Mucosa of descending colon (tissue), 3 donors: ENCODE measurements around the gene TSPAN18. TPM values are rescaled to one million over a fixed set of nuclear protein-coding genes. Genes with fewer than 3 reads are reported as not detected.

Source experiments
- ATAC-seq: fragments of 200-7000 bp; cut with Tn5 transposase; one replicate; pipeline ENCODE4 v1.9.1; 2020; ENCODE audit warnings: mild to moderate bottlenecking, moderate library complexity
- DNase-seq, 3 donors: peaks; one replicate each; pipeline ENCODE4 v3.0.0-alpha.2; 2020
- H3K36me3 ChIP-seq: fragments of 200-600 bp; one replicate; pipeline ENCODE4 v1.8.0; 2021; ENCODE audit warnings: low read depth, mild to moderate bottlenecking
- H3K4me1 ChIP-seq: fragments of 200-600 bp; one replicate; pipeline ENCODE4 v1.8.0; 2021; ENCODE audit warnings: low read depth, mild to moderate bottlenecking
- H3K4me3 ChIP-seq: fragments of 200-600 bp; one replicate; pipeline ENCODE4 v1.8.0; 2021; ENCODE audit warnings: mild to moderate bottlenecking
- H3K9me3 ChIP-seq: fragments of 200-600 bp; one replicate; pipeline ENCODE4 v1.8.0; 2021; ENCODE audit warnings: mild to moderate bottlenecking
- intact Hi-C, 2 donors: fragments of 100-400 bp; cut with DNase I in 1 of 2; cut with micrococcal nuclease in 1 of 2; formaldehyde crosslinking; loops; one replicate each; pipeline versions ENCODE4 v1.11.0 to v1.11.1; 2022; cut with DNase I, micrococcal nuclease
- total RNA-seq, 3 donors: library from RNA; stranded (reverse); fragmentation: NEBNext Ultra II Directional in 2 of 3; extraction: Animal tissue kit (Norgen Biotek cat#: 25700) in 2 of 3; gene quantifications; one replicate each; pipeline versions ENCODE4 v1.2.1 to v1.2.4, GENCODE V29; 2021 to 2023
- TF ChIP-seq, protein P1 (sequence below): fragments of 200-600 bp; IDR thresholded peaks from one replicate; pipeline ENCODE4 v1.8.0; 2022; ENCODE audit warnings: antibody characterized with exemption, mild to moderate bottlenecking
- donor health status: DM: no; HTN: no; CAD: no; lungs with moderate emphysema.
- donor health status: DM: no; HTN: no; CAD: no.
- donor health status: DM: no; HTN: yes; CAD: no.

The TSPAN18 gene
- total RNA-seq, 3 donors from 2014 or later, result 3.6 to 63.2 (median 8.5) TPM

DNA sequence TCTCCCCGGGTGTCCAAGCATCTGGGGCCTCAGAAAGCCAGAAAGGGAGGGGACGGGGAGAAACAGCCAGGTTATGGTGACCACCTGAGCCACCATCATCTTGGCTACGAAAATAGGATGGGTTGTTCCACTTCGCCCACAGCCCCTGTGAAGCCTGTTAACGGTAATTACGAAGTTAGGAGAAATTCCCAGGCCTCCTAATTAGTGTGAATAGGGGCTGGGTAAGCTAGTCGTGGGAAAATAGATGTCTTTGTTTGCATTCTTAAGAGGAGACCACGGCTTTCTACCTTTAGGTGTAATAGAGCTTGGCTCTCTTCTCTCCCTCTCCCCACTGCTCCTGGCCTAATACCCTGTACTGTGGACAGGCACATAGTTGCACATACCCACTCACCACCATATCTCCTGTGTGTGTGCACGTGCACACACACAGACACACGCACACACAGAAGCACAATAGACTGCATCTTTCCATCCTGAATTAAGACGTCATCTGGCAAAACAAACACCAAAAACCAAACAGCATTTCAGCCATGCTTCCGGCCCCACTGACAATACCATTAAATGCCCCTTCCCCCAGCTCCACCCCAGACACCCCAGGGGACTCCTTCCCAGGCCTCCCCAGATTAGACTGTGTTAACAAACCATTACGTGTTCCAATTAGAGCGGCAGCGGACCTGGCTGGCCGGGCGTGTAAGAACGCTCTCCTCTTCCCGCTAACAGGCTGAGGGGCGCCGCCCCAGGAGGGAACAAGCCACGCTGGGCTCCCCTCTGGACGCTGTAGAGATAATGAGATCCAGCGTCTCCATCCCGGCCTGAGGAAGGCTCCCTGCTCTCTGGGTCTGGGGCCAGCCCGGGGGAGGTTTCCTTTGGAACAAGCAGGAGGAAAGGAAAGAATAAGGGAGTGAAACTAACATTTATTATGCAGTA is 151.1 kb downstream of the TSPAN18 start:
- no peaks in the 10 kb centered on the region for H3K36me3 ChIP-seq
- DNase-seq (no peak), ATAC-seq (no peak)
- TF ChIP-seq, protein P1, sequence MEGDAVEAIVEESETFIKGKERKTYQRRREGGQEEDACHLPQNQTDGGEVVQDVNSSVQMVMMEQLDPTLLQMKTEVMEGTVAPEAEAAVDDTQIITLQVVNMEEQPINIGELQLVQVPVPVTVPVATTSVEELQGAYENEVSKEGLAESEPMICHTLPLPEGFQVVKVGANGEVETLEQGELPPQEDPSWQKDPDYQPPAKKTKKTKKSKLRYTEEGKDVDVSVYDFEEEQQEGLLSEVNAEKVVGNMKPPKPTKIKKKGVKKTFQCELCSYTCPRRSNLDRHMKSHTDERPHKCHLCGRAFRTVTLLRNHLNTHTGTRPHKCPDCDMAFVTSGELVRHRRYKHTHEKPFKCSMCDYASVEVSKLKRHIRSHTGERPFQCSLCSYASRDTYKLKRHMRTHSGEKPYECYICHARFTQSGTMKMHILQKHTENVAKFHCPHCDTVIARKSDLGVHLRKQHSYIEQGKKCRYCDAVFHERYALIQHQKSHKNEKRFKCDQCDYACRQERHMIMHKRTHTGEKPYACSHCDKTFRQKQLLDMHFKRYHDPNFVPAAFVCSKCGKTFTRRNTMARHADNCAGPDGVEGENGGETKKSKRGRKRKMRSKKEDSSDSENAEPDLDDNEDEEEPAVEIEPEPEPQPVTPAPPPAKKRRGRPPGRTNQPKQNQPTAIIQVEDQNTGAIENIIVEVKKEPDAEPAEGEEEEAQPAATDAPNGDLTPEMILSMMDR, result no peak
- intact Hi-C loops, result no loop called here
- no peak overlapping the region for H3K4me3 ChIP-seq
- no peaks in the 10 kb centered on the region for H3K9me3 ChIP-seq
- H3K4me1 ChIP-seq, result no peaks in the 10 kb centered on the region

DNA sequence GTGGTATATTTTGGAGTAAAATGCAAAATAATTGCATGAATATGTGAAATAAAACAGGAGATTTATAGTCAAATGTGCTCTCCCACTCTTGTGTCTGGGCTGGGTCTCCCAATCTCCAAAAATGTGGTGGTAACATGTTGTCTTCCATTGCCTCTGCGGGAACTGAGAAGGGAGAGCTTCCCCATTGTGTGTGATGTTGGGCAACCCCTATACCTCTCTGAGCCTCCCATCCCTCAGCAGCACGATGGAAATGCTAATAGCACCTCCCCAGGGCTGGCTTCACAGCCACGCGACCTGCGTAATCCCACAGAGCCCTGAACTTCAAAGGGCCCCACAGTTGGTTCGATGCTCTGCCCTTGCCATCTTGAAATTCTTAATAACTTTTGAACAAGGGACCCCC is 151.9 kb downstream of the TSPAN18 start:
- H3K9me3 ChIP-seq, result no peaks in the 10 kb centered on the region
- TF ChIP-seq, protein P1, result no peak
- H3K4me3 ChIP-seq, result no peak overlapping the region
- ATAC-seq (no peak), DNase-seq (no peak)
- H3K4me1 ChIP-seq, result no peaks in the 10 kb centered on the region
- intact Hi-C loops, result no loop called here
- H3K36me3 ChIP-seq, result no peaks in the 10 kb centered on the region

DNA sequence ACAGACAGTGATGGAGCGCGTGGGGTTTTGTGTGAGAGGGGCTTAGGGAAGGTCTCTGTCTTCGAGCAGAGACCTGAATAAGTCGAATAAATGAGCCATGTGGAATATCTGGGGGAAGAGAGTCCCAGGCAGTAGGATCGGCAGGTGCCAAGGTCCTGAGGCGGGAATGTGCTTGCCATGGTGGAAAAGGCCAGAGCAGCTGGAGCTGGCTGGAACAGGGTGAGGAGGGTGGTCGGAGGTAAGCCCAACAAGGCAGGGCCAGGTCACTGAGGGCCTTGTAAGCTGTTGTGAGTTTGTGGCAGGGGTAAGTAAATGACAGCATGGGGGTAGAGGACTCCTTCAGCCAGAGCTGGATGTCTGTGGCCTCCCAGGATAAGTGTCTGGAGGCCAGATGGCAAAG is 152.7 kb downstream of the TSPAN18 start:
- H3K4me3 ChIP-seq, result no peak overlapping the region
- intact Hi-C loops, result no loop called here
- no peak for DNase-seq
- no peaks in the 10 kb centered on the region for H3K36me3 ChIP-seq
- no peaks in the 10 kb centered on the region for H3K9me3 ChIP-seq
- no peak for ATAC-seq
- H3K4me1 ChIP-seq, result no peaks in the 10 kb centered on the region
- TF ChIP-seq, protein P1, result no peak

DNA sequence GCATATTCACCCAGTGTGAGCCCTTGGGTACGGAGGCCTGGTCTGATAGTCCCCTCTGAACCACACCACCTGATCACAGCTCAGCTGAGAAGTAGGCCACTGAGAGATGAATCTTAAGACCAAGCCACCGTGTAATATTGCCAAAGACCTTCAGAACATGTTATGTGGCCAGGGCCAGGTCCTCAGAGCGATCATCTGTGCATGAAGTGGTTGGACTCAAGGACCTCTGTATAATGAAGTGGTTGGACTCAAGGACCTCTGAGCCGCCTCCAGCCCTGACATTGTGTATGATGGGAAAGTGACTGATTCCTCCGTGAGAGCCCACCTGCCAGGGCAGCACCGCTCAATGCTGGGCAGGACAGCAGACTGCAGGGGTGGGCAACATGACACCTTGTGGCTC is 153.7 kb downstream of the TSPAN18 start:
- Histone ChIP-seq H3K9me3 (no peaks in the 10 kb centered on the region), H3K36me3 (no peaks in the 10 kb centered on the region), H3K4me1 (no peaks in the 10 kb centered on the region), H3K4me3 (no peak overlapping the region)
- ATAC-seq, result no peak
- intact Hi-C loops, result no loop called here
- TF ChIP-seq, protein P1, result no peak
- no peak for DNase-seq

DNA sequence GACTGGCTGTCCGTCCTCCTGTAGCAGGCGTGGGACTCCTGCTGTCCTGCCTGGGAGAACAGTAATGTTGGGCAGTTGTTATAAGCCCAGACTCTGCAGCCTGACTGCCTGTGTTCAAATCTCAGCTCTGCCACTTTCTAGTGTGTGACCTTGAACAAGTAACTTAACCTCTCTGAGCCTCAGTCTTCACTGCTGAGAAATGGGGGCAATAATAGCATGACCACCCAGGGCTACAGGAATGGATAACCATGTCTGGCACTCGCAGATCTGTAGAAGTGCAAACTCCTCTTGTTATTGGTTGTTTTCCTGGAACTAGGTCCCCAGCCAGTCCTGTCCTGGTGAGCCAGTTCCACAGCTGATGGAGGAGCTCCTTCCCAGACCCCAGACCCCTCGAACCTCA is 154.2 kb downstream of the TSPAN18 start:
- no peak for ATAC-seq
- intact Hi-C loops, result no loop called here
- H3K36me3 ChIP-seq, result no peaks in the 10 kb centered on the region
- H3K4me1 ChIP-seq, result no peaks in the 10 kb centered on the region
- TF ChIP-seq, protein P1, result no peak
- no peaks in the 10 kb centered on the region for H3K9me3 ChIP-seq
- DNase-seq, result no peak
- H3K4me3 ChIP-seq, result no peak overlapping the region
